ENCODE data around the gene AARS1.
"Not testable (repeated sequence)": the region's sequence is repeated elsewhere in the genome, so short reads cannot be mapped to it uniquely, and the experiment has no call there.

Gene AARS1

DNA sequence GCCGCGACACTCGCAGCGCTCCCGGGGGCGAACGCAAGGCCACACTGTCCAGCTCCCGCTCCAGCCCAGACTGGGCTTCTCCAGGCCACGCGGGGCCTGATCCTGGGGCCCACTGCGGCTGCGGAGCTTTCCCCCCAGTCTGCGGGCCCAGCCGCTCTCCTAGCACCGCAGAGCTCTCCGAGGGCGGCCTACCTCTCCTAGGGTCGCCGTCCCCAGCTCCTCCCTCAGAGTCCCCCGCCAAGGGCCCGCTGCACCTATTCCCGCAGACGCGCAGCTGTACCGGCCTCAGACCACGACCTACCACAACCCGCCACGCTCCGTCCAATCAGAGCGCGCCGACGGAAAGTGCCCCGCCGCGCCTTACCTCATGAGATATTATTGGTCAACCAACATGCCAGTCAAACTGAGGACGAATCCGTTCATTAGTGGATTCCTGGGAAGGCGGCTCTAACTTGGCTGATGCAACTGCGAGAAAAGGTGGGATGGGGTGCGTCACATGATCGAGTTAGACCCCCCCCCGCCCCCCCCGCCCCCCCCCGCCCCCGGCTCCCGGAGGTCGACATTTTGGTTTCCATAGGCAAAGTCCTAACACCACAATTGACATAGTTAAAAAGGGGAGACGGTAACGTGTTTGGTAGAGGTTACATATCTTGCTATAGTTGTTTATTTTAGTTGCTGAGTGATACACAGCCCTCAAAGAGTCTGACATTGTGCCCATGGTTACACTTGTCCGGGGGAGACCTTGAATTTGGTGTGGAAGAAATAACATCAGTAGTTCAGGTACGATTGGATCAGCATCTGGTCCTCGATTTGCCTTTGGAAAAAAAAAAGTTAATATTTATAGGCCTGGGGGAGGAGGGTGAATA lies at the start of gene AARS1:
AARS1 (minus strand) TSS at position 278 of the 866 bp plus-strand sequence. CDS start 6,743 bp downstream, outside the sequence.
- peak; percentile 88 for DNase-seq (ENCODE audit: low read depth)

DNA sequence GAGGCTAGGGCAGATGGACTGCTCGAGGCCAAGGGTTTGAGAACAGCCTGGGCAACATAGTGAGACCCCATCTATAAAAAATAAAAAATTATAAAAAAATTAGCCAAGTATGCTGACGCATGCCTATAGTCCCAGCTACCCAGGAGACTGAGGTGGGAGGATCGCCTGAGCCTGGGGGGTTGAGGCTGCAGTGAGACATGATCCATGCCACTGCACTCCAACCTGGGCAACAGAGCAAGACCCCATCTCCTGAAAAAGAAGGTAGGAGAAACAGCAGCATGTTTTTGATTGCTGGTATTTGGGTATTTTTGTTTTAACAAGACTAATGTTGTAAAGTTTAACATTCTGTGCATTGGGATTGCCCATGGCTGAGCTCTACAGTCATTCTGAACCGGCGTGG lies 48.5 kb upstream of the AARS1 start:
- no peak for DNase-seq (ENCODE audit: low read depth)

- not testable (repeated sequence) for DNase-seq (ENCODE audit: low read depth)
Observed at GRCh38 chr16:70332728-70333127, 43.4 kb upstream of the AARS1 start.

DNA sequence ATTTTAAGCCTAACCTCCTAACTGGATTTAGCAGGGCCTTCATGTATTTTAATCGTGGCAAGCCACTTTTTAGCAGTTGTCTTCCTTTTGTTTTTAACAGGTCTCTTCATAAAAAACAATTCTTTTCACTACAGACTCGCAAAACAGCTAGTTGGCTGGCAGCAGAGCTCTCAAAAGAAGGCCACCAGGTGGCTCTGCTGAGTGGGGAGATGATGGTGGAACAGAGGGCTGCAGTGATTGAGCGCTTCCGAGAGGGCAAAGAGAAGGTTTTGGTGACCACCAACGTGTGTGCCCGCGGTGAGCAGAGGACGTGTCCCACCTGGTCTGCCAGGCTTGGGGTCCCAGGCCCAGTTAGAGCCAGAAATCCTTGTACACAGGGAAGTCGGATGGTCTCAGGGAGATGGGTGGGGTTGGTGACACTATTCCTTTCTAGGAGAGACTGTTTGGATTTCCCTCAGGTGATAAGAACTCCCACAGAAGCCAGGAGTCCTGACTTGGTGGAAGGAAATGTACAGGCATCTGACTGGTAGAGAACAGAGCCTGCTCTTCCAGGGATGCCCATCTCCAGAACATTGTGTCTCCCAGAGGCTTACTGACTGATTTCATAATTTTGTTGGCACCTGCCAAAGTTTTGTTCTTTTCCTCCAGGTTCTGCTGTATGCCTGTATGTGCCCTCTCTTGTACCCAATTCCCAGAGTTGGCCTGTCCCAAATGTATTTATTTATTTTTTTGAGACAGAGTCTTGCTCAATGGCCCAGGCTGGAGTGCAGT lies 42.5 kb upstream of the AARS1 start:
- DNase-seq (ENCODE audit: low read depth): no peak

DNA sequence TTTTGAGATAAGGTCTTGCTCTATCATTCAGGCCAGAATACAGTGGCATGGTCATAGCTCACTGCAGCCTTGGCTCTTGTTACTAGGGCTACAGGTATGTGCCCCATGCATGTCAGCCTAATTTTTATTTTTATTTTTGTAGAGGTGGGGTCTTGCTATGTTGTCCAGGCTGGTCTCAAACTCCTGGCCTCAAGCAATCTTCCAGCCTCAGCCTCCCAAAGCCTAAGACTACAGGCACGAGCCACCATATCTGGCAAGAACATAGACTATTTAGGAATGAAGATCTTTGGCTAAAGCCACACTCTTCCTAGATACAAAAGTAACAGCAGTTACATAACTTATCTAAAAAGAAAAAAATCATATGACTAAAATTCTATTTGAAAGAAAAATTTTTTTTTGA lies 41.8 kb upstream of the AARS1 start:
- DNase-seq (ENCODE audit: low read depth): no peak

GRCh38 chr16:70324998-70325747 lies 35.9 kb upstream of the AARS1 start:
- DNase-seq (ENCODE audit: low read depth): no peak

DNA sequence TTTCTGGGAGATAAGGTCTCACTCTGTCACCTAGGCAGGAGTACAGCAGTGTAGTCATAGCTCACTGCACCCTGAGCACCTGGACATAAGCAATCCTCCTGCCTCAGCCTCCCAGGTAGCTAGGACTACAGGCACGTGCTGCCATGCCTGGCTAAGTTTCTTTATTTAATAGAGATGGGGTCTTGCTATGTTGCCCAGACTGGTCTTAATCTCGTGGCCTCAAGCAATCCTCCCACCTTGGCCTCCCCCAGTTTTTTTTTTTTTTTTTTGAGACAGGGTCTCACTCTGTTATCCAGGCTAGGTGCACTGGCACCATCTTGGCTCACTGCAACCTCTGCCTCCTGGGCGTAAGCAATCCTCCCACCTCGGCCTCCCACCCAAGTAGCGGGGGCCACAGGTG lies 30.8 kb upstream of the AARS1 start:
- no peak for DNase-seq (ENCODE audit: low read depth)

GRCh38 chr16:70307726-70308125 lies 18.4 kb upstream of the AARS1 start:
- not testable (repeated sequence) for DNase-seq (ENCODE audit: low read depth)

GRCh38 chr16:70306880-70307279 lies 17.6 kb upstream of the AARS1 start:
- no peak for DNase-seq (ENCODE audit: low read depth)

- no peak for DNase-seq (ENCODE audit: low read depth)
Observed at GRCh38 chr16:70304892-70305448, 15.7 kb upstream of the AARS1 start.

DNA sequence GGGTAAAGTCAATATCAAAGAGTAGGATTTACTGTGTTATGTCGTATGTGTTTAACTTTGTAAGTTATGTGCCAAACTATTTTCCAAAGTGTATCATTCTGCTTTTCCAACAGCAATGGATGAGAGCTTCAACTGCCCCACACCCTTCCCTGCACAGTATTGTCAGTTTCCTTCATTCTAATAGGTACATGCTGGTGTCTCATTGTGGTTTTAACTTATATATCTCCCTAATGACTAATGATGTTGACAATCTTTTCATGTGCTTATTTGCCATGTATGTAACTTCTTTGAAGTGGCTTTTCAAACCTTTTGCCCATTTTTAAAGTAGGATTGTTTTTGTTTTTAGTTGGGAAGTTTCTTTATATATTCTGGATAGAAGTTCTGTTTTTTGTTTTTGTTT lies 13.4 kb upstream of the AARS1 start:
- no peak for DNase-seq (ENCODE audit: low read depth)

GRCh38 chr16:70301121-70301520 lies 11.8 kb upstream of the AARS1 start:
- DNase-seq (ENCODE audit: low read depth): no peak

DNA sequence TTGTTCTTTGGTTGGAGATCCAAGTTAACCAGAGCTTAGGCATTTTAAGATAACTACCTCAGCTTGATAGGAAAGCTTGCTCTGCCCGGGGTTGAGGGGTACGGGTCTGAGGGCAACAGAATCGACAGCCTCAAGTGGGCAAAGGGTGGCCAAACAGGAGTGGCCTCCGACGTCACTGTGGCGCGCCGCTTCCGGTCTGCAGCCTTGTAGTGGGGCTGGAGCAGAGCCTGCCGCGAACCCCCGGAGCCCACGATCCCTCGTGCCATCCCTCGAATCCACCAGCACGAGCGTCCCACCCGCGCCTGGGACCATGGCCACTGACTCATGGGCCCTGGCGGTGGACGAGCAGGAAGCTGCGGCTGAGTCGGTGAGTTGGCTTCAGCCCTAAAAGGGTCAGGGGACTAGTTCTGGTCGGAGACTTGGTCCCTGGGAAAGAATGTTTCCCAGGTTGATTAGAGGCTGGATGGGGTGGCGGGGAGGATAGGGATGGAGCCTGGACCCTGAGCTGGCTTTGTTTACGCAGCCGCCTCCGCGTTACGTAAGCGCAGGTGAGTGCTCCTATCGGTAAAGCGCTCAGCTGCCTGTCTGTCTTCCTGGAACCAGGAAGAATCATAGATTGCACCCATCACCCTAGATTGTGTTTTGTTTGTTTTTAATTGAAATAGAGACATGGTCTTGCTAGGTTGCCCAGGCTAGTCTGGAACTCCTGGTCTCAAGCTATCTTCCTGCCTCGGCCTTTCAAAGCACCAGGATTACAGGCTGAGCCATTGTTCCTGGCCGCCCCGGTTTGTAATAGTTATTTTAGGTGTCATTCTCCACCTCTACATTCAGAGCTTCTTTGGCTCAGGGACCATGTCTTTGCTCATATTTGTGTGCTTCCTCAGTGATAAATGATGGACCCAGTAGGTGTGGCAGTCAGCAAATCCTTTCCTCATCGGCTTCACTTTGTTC lies 10.0 kb upstream of the AARS1 start, which contains the start of gene DDX19B:
DDX19B (plus strand) TSS at position 199 of the 951 bp plus-strand sequence; CDS start at position 311, 112 bp downstream.
- peak; percentile 50 for DNase-seq (ENCODE audit: low read depth)

DNA sequence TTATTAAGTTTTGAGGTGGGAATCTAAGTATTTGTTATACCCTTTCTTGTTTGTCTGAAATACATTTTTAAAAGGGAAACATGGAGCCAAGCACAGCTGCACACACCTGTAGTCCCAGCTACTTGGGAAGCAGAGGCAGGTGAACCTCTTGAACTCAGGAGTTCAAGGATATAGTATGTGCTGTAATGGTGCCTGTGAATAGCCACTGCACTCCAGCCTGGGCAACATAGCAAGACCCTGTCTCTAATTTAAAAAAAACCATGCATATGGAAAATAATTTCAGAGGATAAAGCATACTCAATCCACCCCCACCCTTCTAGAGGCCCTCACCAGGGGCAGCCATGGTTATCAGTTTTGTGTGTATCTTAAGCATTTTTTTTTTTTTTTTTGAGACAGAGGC lies 6.3 kb upstream of the AARS1 start:
- DNase-seq (ENCODE audit: low read depth): no peak

GRCh38 chr16:70294385-70295025 lies 5.2 kb upstream of the AARS1 start:
- DNase-seq (ENCODE audit: low read depth): no peak

DNA sequence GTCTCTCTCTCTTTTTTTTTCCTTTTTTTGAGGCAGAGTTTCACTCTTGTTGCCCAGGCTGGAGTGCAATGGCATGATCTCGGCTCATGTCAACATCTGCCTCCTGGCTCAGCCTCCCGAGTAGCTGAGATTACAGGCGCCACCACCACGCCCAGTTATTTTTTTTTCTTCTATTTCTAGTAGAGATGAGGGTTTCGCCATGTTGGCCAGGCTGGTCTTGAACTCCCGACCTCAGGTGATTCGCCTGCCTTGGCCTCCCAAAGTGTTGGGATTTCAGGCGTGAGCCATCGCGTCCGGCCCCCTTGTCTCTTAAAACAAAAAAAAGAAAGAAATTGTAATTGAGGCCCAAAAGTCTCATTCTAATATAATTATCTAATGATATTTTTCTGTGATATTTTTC lies 2.8 kb upstream of the AARS1 start:
- DNase-seq (ENCODE audit: low read depth): not testable (repeated sequence)

GRCh38 chr16:70290949-70291519 lies 1.7 kb upstream of the AARS1 start:
- DNase-seq (ENCODE audit: low read depth): no peak

- DNase-seq (ENCODE audit: low read depth): not testable (repeated sequence)
Observed at GRCh38 chr16:70287304-70287971, 1.9 kb downstream of the AARS1 start.

- DNase-seq (ENCODE audit: low read depth): no peak
Observed at GRCh38 chr16:70276392-70276791, 12.9 kb downstream of the AARS1 start.

Measured in stimulated activated CD8-positive, alpha-beta memory T cell treated with anti-CD3 and anti-CD28 coated beads, Interleukin-4, amount 100 ng/mL, for 24 hours (primary cell).